Activated T-cell treated with anti-CD3 and anti-CD28 coated beads for 48 hours (primary cell): ENCODE data around the gene MYBPC1.
A peak's percentile ranks its signal among the peaks of the same experiment; 100 is the strongest.
"Not testable (repeated sequence)": the region's sequence is repeated elsewhere in the genome, so short reads cannot be mapped to it uniquely, and the experiment has no call there.

Experiments
- DNase-seq: peaks from one replicate; pipeline ENCODE4 v3.0.0-alpha.2; 2020; ENCODE audit warnings: low read depth

The MYBPC1 gene, protein sequence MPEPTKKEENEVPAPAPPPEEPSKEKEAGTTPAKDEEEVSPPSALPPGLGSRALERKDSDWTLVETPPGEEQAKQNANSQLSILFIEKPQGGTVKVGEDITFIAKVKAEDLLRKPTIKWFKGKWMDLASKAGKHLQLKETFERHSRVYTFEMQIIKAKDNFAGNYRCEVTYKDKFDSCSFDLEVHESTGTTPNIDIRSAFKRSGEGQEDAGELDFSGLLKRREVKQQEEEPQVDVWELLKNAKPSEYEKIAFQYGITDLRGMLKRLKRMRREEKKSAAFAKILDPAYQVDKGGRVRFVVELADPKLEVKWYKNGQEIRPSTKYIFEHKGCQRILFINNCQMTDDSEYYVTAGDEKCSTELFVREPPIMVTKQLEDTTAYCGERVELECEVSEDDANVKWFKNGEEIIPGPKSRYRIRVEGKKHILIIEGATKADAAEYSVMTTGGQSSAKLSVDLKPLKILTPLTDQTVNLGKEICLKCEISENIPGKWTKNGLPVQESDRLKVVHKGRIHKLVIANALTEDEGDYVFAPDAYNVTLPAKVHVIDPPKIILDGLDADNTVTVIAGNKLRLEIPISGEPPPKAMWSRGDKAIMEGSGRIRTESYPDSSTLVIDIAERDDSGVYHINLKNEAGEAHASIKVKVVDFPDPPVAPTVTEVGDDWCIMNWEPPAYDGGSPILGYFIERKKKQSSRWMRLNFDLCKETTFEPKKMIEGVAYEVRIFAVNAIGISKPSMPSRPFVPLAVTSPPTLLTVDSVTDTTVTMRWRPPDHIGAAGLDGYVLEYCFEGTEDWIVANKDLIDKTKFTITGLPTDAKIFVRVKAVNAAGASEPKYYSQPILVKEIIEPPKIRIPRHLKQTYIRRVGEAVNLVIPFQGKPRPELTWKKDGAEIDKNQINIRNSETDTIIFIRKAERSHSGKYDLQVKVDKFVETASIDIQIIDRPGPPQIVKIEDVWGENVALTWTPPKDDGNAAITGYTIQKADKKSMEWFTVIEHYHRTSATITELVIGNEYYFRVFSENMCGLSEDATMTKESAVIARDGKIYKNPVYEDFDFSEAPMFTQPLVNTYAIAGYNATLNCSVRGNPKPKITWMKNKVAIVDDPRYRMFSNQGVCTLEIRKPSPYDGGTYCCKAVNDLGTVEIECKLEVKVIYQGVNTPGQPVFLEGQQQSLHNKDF

DNA sequence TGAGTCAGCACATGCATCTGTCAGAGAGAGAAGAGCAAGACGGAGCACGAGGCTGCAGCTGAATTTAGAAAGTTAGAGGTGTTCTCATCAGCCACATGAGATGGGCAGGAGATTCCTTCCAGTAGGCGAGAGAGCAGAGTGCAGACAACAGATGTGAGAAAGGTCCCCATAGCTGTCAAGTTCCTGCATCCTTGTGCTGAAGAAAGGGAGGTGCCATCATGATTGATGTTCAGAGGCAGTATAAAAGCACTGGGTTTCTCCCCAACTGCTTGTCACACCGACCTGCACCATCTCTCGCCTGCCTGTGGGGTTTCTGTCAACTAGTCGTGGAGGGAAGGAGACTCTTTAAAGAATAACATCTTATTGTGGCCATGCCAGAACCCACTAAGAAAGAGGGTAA is at the start of gene MYBPC1:
TSS of gene MYBPC1 (plus strand) at position 272 of the 400 bp plus-strand sequence. CDS start at position 372, 100 bp downstream.
- no peak for DNase-seq

DNA sequence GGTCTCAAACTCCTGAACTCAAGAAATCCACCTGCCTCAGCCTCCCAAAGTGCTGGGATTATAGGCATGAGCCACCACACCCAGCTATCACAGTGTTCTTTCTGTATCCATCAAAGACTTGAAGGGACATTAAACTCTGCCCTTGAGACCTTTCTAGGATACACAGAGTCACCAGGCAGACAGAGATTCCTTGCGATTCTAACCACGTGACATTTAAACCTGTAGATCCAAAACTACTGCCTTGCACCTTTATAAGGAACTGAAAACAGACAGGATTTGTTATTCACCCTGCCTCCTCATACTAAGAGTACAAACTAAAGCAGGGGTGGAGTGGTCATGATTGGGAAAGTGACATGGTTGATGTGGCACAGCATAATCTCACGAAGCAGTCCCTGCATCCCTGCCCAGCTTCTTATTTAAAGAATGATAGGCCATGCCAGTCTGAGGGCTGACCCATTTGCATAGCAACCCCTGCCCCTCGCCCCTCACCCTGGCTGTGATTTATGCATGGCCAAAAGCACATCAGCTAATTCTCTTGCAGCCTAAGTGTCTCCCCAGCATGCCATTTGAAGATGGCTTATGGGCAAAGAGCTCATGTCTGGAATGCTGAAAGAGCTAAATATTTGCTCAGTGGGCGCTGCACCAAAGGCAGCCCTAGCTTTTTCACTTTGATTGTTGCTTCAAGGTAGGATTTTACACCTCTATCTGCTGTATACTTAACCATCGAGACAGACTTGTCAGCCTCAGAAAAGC is 43.2 kb upstream of the MYBPC1 start:
- no peak for DNase-seq

DNA sequence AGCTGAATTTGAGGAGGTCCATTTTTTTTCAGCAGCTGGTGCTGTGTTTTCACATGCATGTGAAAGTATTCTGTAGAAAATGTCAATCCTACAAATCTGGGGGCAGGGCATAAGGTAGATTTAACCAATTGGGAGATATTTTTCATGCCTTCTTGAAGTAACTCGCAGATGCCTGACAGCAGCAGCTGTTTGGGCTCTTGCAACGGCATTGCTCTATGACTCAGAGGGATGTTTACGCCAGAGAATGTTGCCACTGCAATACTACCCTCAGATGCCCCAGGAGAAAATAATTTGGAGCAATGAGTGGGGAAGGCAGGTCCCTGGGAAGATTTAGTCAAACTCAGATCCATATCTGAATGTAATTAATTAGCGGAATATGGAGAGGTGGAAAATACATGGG is 42.5 kb upstream of the MYBPC1 start:
- no peak for DNase-seq

GRCh38 chr12:101557094-101557493 is 37.7 kb upstream of the MYBPC1 start:
- DNase-seq, result no peak

DNA sequence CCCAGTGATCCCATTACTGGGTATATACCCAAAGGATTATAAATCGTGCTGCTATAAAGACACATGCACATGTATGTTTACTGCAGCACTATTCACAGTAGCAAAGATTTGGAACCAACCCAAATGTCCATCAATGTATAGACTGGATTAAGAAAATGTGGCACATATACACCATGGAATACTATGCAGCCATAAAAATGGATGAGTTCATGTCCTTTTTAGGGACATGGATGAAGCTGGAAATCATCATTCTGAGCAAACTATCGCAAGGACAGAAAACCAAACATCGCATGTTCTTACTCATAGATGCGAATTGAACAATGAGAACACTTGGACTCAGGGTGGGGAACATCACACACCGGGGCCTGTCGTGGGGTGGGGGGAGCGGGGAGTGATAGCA is 36.0 kb upstream of the MYBPC1 start:
- not testable (repeated sequence) for DNase-seq

- no peak for DNase-seq
Measured at GRCh38 chr12:101563212-101563611, 31.6 kb upstream of the MYBPC1 start.

GRCh38 chr12:101564912-101565311 is 29.9 kb upstream of the MYBPC1 start:
- no peak for DNase-seq

- peak; percentile 5 for DNase-seq
Measured at GRCh38 chr12:101566318-101566717, 28.5 kb upstream of the MYBPC1 start.

- no peak for DNase-seq
Measured at GRCh38 chr12:101567918-101568317, 26.9 kb upstream of the MYBPC1 start.

GRCh38 chr12:101570047-101570446 is 24.7 kb upstream of the MYBPC1 start:
- DNase-seq, result no peak

DNA sequence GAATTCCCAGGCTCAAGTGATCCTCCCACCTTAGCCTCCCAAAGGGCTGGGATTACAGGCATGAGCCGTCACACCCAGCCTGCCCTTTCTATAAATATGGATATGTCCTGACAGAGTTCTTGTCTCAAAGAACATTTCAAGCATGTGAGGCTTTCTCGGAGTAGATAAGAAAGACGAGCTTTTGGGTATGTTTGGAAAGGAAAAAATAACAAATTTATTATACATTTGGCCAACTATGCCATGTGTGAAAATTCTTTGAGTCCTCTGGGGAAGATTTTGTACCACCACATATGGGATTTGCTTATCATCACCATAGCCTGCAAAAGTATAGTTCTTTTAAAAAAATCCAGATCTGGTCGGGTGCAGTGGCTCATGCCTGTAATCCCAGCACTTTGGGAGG is 23.7 kb upstream of the MYBPC1 start:
- DNase-seq, result no peak

DNA sequence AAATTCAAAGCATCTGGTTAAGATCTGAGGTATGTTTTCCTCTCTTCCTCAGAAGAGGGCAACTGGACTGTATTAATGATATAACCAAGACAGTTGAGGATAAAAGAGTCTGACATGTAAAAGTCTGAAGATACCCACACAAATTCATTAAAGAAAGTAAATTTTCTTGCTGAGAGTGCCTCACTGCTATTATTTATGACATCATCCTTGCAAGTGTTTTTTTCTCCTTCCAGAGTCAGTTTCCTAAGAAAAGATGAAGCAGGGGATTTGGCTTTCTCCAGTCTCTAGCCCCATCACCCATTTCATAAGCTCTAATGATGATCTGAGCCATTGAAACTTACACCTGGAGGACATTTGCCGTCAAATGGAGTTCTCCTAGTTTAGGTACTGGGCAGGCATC is 21.0 kb upstream of the MYBPC1 start:
- DNase-seq, result no peak

DNA sequence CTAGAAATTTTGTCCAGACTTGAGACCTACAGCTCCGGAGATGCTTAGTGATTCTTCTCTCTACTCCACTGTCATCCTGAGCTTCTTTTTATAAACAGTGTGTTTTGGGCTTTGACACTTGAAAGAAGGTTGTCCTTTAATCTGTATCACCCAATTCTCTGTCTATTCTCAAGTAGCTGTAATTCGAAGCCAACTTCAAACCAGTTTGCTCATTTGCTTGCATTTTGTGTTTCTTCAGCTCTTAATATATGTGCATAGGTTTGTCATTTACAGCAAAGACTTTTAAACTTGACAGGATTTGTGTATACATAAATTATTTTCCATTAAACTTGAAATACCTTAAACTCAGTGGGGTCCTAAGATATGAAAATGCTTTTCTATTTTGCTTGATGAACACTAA is 16.4 kb upstream of the MYBPC1 start:
- no peak for DNase-seq

DNA sequence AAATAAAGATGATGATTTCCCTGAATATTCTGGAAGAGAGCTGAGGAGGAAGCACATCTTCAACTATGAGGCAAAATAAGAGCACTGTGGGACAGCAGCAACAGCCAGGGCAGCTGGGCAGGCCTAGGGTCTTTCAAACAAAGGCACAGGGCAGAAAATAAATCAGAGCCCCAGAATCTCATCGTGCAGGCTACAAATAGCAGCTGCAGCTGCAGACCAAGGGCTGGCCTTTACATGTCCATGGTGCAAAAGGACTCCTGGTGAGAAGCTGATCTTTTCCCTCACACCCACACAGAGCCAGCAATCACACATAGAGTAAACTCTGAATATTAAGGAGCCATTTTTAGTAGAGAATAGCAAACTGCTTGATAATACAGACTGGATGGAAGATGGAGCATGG is 13.6 kb upstream of the MYBPC1 start:
- DNase-seq, result no peak

- no peak for DNase-seq
Measured at GRCh38 chr12:101582937-101583336, 11.8 kb upstream of the MYBPC1 start.

GRCh38 chr12:101590383-101590782 is 4.4 kb upstream of the MYBPC1 start:
- no peak for DNase-seq

- DNase-seq, result no peak
Measured at GRCh38 chr12:101591781-101592180, 3.0 kb upstream of the MYBPC1 start.

DNA sequence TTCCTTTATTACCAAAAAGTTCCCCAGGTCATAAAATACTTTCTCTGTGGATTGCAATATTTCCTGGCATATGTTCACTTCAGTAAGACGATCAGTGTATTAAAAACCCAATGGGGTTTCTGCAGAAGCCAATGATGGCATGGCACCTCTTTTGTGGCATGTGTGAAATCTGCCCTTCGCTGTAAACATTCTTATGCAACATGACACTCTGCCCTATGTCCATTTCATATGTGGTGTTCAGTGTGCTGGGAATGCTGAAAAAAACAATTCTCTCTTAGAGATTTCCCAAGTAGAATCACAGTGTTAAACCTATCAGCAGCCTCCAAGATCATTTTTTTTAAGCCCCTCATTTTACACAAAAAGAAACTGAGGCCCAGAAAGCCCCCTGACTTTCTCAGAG is 2.3 kb upstream of the MYBPC1 start:
- DNase-seq, result no peak

GRCh38 chr12:101592921-101593320 is 1.9 kb upstream of the MYBPC1 start:
- DNase-seq, result no peak

DNA sequence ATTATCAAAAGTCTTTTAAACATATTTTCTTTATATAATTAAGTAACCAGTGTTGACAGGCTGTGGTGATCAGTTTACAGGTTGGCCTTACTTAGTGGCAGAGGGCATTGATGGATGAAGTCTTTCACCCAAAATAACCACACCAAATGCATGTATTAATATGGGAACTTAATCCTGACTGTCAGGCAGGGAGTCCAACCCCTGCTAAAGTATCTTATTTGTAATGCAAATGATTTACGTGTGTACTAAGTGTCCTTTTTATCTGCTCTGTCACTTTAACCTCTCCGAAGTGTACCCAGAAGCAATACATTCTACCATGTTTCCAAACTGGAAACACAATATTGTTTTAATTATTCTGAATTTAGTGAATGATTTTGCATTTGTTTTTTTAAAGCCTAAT is 1.4 kb downstream of the MYBPC1 start:
- DNase-seq, result no peak

DNA sequence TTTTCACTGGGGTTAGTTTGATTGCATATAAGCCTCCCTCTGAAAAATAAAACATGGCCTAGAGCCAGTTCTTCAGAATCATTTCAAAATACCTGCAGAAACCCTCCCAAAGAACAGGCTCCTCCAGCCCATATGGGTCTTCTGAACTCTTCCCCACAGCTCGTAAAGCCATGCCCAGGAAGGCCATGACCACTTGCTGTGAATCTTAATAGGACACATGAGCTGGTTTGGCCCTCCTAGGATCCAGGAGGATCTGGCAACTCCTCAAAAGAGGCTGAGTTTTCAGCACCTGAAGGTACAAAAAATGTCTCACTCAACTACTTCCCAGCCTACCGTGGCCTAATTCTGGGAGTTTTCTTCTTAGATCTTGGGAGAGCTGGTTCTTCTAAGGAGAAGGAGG is 2.4 kb downstream of the MYBPC1 start:
- DNase-seq, result no peak

- no peak for DNase-seq
Measured at GRCh38 chr12:101598483-101598882, 3.7 kb downstream of the MYBPC1 start.
